Neural cell (in vitro differentiated cells): ENCODE results near the gene FSTL3. TPM values are rescaled to one million over a fixed set of nuclear protein-coding genes. Genes with fewer than 3 reads are reported as not detected.

Source experiments
- H2AFZ ChIP-seq: fragments of 200-600, 300-800 bp; sonication (generic), shearing (Covaris generic); 2 replicates; pipeline ENCODE4 v1.6.0; 2014; ENCODE audit warnings: low read depth, mild to moderate bottlenecking, antibody characterized with exemption, low read length, moderate library complexity
- H3F3A ChIP-seq: fragments of 200-600 bp; shearing (Covaris generic); 2 replicates; pipeline ENCODE4 v1.6.1; 2016; ENCODE audit warnings: mild to moderate bottlenecking, moderate library complexity, mixed read lengths, antibody characterized with exemption, low read length; ENCODE audit not compliant: insufficient read depth, poor library complexity, severe bottlenecking
- H3K27ac ChIP-seq: fragments of 200-600, 300-800 bp; sonication (generic), shearing (Covaris generic); 2 replicates; pipeline ENCODE4 v1.5.1; 2014; ENCODE audit warnings: mild to moderate bottlenecking, low read length, moderate library complexity
- H3K27me3 ChIP-seq: fragments of 300-800, 200-600 bp; sonication (generic), shearing (Covaris generic); 2 replicates; pipeline ENCODE4 v1.6.0; 2014; ENCODE audit warnings: mild to moderate bottlenecking, low read depth, low read length, moderate library complexity; ENCODE audit not compliant: insufficient read depth
- H3K36me3 ChIP-seq: fragments of 300-800, 200-600 bp; sonication (generic), shearing (Covaris generic); 2 replicates; pipeline ENCODE4 v1.5.1; 2014; ENCODE audit warnings: mild to moderate bottlenecking, antibody characterized with exemption, low read length, moderate library complexity; ENCODE audit not compliant: insufficient read depth
- H3K4me2 ChIP-seq: fragments of 300-800, 200-600 bp; sonication (generic), shearing (Covaris generic); 2 replicates; pipeline ENCODE4 v1.6.0; 2014; ENCODE audit warnings: mild to moderate bottlenecking, low read length
- H3K4me3 ChIP-seq: fragments of 300-800, 200-600 bp; sonication (generic), shearing (Covaris generic); 2 replicates; pipeline ENCODE4 v1.5.1; 2014; ENCODE audit warnings: mild to moderate bottlenecking, low read length, moderate library complexity
- H3K79me2 ChIP-seq: fragments of 200-600 bp; shearing (Covaris generic); replicated peaks from 2 replicates; pipeline ENCODE4 v1.6.0; 2014; ENCODE audit warnings: mild to moderate bottlenecking, low read length, moderate library complexity; ENCODE audit not compliant: insufficient read depth
- H3K9ac ChIP-seq: fragments of 300-800, 200-600 bp; sonication (generic), shearing (Covaris generic); 2 replicates; pipeline ENCODE4 v1.6.1; 2016; ENCODE audit warnings: mild to moderate bottlenecking, low read length, mixed read lengths
- H3K9me2 ChIP-seq: fragments of 200-600 bp; shearing (Covaris generic); 2 replicates; pipeline ENCODE4 v1.6.1; 2016; ENCODE audit warnings: mild to moderate bottlenecking, low read length, mixed read lengths; ENCODE audit not compliant: insufficient read depth
- H3K9me3 ChIP-seq: fragments of 200-600, 300-800 bp; sonication (generic), shearing (Covaris generic); 2 replicates; pipeline ENCODE4 v1.6.1; 2016; ENCODE audit warnings: mild to moderate bottlenecking, mixed run types, low read length, moderate library complexity, mixed read lengths
- H4K20me1 ChIP-seq: fragments of 200-600 bp; shearing (Covaris generic); 2 replicates; pipeline ENCODE4 v1.6.1; 2016; ENCODE audit warnings: mild to moderate bottlenecking, mixed run types; ENCODE audit not compliant: insufficient read depth
- EP300 ChIP-seq: fragments of 450-650 bp; conservative IDR thresholded peaks from 2 replicates; pipeline ENCODE4 v1.6.1; 2014; ENCODE audit warnings: antibody characterized with exemption, mild to moderate bottlenecking, moderate library complexity; ENCODE audit not compliant: poor library complexity, severe bottlenecking
- EZH2 ChIP-seq: fragments of 200-600, 300-800 bp; shearing (Covaris generic), sonication (generic); IDR thresholded peaks from 2 replicates; pipeline ENCODE4 v1.6.1; 2014; ENCODE audit warnings: antibody characterized with exemption, low read length, borderline replicate concordance, mild to moderate bottlenecking; ENCODE audit not compliant: insufficient read depth, poor library complexity, severe bottlenecking
- MXI1 ChIP-seq: fragments of 450-650 bp; conservative IDR thresholded peaks from 2 replicates; pipeline ENCODE4 v1.6.1; 2014; ENCODE audit warnings: antibody characterized with exemption, mild to moderate bottlenecking; ENCODE audit not compliant: poor library complexity, severe bottlenecking
- POLR2AphosphoS5 ChIP-seq: IDR thresholded peaks from 2 replicates; pipeline ENCODE4 v1.6.1; 2012
- RAD21 ChIP-seq: fragments of 450-650 bp; conservative IDR thresholded peaks from 2 replicates; pipeline ENCODE4 v1.6.1; 2014; ENCODE audit warnings: antibody characterized with exemption, mild to moderate bottlenecking, moderate library complexity
- SMC3 ChIP-seq: fragments of 450-650 bp; conservative IDR thresholded peaks from 2 replicates; pipeline ENCODE4 v1.6.1; 2014; ENCODE audit warnings: antibody characterized with exemption, mild to moderate bottlenecking, moderate library complexity; ENCODE audit not compliant: poor library complexity
- TAF1 ChIP-seq: IDR thresholded peaks from 2 replicates; pipeline ENCODE4 v1.6.1; 2012; ENCODE audit warnings: low read depth
- polyA plus RNA-seq: library from polyadenylated mRNA; depleted of rRNA; stranded (reverse); fragments of >200 nt; gene quantifications from 2 replicates; pipeline ENCODE4 v1.2.3, GENCODE V29; 2014
- TF ChIP-seq, protein P1 (sequence below): IDR thresholded peaks from 2 replicates; pipeline ENCODE4 v1.6.1; 2012; ENCODE audit warnings: borderline replicate concordance
- TF ChIP-seq, protein P2 (sequence below): fragments of 450-650 bp; IDR thresholded peaks from 2 replicates; pipeline ENCODE4 v1.5.1; 2014; ENCODE audit warnings: antibody characterized with exemption, mild to moderate bottlenecking, moderate library complexity; ENCODE audit not compliant: poor library complexity, severe bottlenecking

FSTL3 gene
- polyA plus RNA-seq, 1 donor from 2014 or later, result 3.1 TPM

DNA sequence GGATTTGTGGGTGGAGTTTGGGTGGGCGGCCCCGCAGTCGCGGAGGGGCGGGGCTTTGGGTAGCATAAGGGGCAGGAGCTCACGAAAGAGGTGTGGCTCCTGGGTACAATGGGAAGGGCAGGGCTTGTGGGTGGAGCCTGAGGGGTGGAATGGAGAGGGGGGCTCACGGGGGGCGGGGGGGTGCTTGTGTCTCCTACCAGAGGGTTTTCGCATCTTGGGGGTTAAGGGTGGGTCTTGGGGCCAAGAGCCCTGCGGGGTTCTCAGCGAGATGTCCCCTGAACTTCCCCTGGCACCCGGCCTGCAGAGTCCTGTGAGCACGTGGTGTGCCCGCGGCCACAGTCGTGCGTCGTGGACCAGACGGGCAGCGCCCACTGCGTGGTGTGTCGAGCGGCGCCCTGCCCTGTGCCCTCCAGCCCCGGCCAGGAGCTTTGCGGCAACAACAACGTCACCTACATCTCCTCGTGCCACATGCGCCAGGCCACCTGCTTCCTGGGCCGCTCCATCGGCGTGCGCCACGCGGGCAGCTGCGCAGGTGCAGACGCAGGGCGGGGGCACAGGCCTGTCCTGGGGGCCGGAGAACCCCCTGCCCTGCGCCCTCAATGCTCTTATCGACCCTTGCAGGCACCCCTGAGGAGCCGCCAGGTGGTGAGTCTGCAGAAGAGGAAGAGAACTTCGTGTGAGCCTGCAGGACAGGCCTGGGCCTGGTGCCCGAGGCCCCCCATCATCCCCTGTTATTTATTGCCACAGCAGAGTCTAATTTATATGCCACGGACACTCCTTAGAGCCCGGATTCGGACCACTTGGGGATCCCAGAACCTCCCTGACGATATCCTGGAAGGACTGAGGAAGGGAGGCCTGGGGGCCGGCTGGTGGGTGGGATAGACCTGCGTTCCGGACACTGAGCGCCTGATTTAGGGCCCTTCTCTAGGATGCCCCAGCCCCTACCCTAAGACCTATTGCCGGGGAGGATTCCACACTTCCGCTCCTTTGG, 5.1 kb downstream of the FSTL3 start:
- Histone ChIP-seq H2AFZ (no peak overlapping the region), H3K9me2 (no peaks in the 10 kb centered on the region), H3F3A (no peaks in the 10 kb centered on the region), H4K20me1 (no peaks in the 10 kb centered on the region), H3K27me3 (peaks cover 3% of the 10 kb centered on the region), H3K79me2 (no peaks in the 10 kb centered on the region), H3K4me2 (no peak overlapping the region), H3K9ac (peak overlapping the region; percentile 73), H3K36me3 (no peaks in the 10 kb centered on the region), H3K4me3 (peak overlapping the region; percentile 85), H3K9me3 (no peaks in the 10 kb centered on the region), H3K27ac (peak overlapping the region; percentile 90)
- TF ChIP-seq TAF1 (no peak), SMC3 (no peak), RAD21 (no peak), POLR2AphosphoS5 (no peak), MXI1 (no peak), EZH2 (no peak), EP300 (no peak)
- TF ChIP-seq, protein P1, sequence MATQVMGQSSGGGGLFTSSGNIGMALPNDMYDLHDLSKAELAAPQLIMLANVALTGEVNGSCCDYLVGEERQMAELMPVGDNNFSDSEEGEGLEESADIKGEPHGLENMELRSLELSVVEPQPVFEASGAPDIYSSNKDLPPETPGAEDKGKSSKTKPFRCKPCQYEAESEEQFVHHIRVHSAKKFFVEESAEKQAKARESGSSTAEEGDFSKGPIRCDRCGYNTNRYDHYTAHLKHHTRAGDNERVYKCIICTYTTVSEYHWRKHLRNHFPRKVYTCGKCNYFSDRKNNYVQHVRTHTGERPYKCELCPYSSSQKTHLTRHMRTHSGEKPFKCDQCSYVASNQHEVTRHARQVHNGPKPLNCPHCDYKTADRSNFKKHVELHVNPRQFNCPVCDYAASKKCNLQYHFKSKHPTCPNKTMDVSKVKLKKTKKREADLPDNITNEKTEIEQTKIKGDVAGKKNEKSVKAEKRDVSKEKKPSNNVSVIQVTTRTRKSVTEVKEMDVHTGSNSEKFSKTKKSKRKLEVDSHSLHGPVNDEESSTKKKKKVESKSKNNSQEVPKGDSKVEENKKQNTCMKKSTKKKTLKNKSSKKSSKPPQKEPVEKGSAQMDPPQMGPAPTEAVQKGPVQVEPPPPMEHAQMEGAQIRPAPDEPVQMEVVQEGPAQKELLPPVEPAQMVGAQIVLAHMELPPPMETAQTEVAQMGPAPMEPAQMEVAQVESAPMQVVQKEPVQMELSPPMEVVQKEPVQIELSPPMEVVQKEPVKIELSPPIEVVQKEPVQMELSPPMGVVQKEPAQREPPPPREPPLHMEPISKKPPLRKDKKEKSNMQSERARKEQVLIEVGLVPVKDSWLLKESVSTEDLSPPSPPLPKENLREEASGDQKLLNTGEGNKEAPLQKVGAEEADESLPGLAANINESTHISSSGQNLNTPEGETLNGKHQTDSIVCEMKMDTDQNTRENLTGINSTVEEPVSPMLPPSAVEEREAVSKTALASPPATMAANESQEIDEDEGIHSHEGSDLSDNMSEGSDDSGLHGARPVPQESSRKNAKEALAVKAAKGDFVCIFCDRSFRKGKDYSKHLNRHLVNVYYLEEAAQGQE, result no peak
- TF ChIP-seq, protein P2, sequence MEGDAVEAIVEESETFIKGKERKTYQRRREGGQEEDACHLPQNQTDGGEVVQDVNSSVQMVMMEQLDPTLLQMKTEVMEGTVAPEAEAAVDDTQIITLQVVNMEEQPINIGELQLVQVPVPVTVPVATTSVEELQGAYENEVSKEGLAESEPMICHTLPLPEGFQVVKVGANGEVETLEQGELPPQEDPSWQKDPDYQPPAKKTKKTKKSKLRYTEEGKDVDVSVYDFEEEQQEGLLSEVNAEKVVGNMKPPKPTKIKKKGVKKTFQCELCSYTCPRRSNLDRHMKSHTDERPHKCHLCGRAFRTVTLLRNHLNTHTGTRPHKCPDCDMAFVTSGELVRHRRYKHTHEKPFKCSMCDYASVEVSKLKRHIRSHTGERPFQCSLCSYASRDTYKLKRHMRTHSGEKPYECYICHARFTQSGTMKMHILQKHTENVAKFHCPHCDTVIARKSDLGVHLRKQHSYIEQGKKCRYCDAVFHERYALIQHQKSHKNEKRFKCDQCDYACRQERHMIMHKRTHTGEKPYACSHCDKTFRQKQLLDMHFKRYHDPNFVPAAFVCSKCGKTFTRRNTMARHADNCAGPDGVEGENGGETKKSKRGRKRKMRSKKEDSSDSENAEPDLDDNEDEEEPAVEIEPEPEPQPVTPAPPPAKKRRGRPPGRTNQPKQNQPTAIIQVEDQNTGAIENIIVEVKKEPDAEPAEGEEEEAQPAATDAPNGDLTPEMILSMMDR, result no peak

DNA sequence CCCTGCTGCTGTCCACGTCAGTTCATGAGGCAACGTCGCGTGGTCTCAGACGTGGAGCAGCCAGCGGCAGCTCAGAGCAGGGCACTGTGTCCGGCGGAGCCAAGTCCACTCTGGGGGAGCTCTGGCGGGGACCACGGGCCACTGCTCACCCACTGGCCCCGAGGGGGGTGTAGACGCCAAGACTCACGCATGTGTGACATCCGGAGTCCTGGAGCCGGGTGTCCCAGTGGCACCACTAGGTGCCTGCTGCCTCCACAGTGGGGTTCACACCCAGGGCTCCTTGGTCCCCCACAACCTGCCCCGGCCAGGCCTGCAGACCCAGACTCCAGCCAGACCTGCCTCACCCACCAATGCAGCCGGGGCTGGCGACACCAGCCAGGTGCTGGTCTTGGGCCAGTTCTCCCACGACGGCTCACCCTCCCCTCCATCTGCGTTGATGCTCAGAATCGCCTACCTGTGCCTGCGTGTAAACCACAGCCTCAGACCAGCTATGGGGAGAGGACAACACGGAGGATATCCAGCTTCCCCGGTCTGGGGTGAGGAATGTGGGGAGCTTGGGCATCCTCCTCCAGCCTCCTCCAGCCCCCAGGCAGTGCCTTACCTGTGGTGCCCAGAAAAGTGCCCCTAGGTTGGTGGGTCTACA, 6.6 kb downstream of the FSTL3 start:
- no peak for TF ChIP-seq RAD21
- TF ChIP-seq, protein P1, result no peak
- no peak for TF ChIP-seq MXI1
- no peak for TF ChIP-seq SMC3
- TF ChIP-seq, protein P2, result no peak
- no peak for TF ChIP-seq EZH2
- no peak for TF ChIP-seq TAF1
- no peak for TF ChIP-seq POLR2AphosphoS5
- TF ChIP-seq EP300, result no peak
- no peak overlapping the region for H3K4me3 ChIP-seq
- H3F3A ChIP-seq, result no peaks in the 10 kb centered on the region
- H3K36me3 ChIP-seq, result no peaks in the 10 kb centered on the region
- H3K4me2 ChIP-seq, result no peak overlapping the region
- H3K79me2 ChIP-seq, result no peaks in the 10 kb centered on the region
- H3K9me2 ChIP-seq, result no peaks in the 10 kb centered on the region
- no peaks in the 10 kb centered on the region for H3K27me3 ChIP-seq
- no peak overlapping the region for H3K27ac ChIP-seq
- H3K9ac ChIP-seq, result no peak overlapping the region
- H3K9me3 ChIP-seq, result no peaks in the 10 kb centered on the region
- H4K20me1 ChIP-seq, result no peaks in the 10 kb centered on the region
- H2AFZ ChIP-seq, result no peak overlapping the region
